GM21737 (cell line): ENCODE measurements around the gene GSTM2.

Experiments
- ATAC-seq: cut with Tn5 transposase; IDR thresholded peaks from one replicate; pipeline ENCODE4 v1.9.1; 2021; ENCODE audit warnings: mild to moderate bottlenecking, moderate library complexity; ENCODE audit not compliant: unreplicated experiment

GSTM2 gene

DNA sequence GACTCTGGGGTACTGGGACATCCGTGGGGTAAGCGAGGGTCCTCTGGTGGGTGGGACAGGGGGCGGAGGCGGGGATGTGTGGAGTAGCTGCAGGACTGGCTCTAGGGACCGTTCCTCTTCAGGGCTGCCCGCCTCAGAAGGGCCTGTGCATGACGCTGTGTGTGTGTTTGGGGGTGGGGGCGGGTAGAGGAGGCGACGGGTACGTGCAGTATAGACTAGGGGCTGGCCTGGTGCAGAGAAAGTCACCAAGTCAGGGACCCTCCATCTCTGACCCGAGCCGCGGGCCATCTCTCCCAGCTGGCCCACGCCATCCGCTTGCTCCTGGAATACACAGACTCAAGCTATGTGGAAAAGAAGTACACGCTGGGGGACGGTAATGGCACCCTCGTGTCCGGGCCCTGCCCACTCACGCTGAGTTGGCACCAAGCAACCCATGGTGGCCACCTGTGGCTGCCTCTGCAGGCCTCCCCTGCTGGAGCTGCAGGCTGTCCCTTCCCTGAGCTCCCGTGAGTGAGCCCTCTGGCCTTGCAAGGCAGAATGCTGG, 44.5 kb downstream of the GSTM2 start:
- no peak for ATAC-seq

DNA sequence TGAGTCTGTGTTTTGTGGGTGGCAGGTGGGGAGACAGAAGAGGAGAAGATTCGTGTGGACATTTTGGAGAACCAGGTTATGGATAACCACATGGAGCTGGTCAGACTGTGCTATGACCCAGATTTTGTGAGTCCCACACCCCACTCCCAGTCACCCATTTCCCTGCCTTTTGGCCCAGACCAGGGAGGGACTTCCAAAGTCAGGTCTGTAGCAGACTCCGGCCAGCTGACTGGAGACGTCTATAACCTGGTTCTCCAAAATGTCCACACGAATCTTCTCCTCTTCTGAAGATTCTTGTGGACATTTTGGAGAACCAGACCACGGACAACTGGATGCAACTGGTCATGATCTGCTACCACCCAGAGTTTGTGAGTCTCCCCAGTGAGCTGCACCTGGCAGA, 45.8 kb downstream of the GSTM2 start:
- ATAC-seq: no peak

GRCh38 chr1:109714661-109715372, 47.0 kb downstream of the GSTM2 start:
- no peak for ATAC-seq

DNA sequence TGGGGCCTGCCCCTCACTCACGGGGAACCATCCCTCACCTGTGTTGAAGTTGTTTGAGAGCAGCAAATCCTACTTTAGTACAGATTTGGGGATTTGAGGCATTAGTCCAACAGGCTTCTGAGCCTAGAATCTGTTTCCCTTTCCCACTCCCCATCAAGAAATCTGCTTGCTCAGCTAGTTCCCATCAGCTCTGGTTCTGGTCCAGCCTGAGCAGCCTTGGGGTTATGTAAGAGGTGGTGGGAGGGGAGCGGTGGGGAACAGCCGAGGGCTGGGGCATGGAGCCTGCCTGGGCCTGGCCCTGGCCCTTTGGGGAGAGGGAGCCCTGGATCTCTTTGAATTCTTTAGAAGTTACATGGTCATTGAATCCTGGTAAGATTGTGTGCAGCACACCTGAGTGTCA, 48.3 kb downstream of the GSTM2 start:
- ATAC-seq: no peak

DNA sequence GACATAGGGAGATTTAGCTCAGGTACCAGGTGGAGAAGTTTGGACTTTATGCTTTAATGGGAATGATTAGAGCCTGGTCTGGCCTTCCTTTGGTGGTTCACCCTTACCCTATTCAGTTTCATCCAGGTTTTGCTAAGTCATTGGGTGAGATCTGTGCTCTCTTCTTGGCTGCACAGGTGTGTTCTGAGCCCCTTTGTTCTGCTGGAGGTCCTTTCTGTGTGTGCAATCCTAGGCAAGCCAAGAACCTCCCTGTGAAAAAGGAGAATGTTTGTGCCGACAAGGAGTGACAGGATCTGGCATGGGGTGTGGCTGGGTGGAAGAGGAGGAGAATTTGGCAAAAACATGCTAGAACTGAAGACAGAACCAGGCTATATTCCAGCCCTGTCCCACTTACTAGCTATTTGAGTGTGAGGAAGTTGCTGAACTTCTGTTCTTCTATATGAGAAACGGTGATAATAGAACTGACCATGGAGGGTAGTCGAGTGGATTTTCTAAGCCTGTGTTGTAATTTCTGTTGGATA, 48.8 kb downstream of the GSTM2 start:
- no peak for ATAC-seq

DNA sequence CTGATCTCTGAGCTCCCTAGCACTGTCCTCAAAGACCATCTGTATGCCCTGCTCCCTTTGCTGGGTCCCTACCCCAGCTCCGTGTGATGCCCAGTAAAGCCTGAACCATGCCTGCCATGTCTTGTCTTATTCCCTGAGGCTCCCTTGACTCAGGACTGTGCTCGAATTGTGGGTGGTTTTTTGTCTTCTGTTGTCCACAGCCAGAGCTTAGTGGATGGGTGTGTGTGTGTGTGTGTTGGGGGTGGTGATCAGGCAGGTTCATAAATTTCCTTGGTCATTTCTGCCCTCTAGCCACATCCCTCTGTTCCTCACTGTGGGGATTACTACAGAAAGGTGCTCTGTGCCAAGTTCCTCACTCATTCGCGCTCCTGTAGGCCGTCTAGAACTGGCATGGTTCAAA, 49.9 kb downstream of the GSTM2 start:
- ATAC-seq: no peak

- no peak for ATAC-seq
These were observed 50.6 kb downstream of the GSTM2 start for GRCh38 chr1:109718495-109718894.

DNA sequence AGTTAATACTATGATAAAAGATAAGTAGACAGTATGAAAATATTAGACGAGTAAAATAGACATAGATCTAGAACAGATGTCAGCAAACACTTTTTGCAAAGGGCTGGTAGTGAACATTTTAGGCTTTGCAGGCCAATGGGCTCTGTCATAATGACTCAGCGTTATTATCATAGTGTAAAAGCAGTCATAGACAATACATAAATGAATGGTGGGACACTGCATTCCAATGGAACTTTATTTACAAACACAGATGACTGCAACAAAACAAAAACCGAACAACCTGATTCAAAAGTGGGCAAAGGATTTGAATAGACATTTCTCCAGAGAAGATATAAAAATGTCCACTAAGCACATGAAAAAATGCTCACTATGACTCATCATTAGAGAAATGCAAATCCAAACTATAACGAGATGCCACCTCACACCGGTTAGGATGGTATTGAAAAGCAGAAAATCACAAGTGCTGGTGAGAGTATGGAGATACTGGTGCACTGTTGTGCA, 51.5 kb downstream of the GSTM2 start:
- ATAC-seq: no peak

DNA sequence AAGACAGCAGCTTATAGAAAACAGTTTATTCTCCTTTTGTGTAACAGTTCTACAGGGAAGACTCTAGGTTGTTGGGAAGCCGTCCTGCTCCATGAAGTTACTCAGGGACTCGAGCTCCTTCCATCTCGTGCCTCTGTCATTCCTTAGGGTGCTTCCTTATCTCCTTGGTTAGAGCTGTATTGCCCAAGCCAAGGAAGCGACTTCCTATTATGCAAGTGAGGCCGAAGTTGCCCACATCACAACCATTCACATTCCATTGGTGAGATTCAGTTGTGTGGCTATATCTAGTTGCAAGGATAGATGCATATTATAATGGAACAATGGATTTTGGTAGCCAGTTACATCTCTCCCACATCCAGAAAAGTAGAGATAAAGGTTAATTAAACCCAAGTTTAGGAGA, 53.2 kb downstream of the GSTM2 start:
- no peak for ATAC-seq

GRCh38 chr1:109721971-109722370, 54.1 kb downstream of the GSTM2 start:
- ATAC-seq: no peak

DNA sequence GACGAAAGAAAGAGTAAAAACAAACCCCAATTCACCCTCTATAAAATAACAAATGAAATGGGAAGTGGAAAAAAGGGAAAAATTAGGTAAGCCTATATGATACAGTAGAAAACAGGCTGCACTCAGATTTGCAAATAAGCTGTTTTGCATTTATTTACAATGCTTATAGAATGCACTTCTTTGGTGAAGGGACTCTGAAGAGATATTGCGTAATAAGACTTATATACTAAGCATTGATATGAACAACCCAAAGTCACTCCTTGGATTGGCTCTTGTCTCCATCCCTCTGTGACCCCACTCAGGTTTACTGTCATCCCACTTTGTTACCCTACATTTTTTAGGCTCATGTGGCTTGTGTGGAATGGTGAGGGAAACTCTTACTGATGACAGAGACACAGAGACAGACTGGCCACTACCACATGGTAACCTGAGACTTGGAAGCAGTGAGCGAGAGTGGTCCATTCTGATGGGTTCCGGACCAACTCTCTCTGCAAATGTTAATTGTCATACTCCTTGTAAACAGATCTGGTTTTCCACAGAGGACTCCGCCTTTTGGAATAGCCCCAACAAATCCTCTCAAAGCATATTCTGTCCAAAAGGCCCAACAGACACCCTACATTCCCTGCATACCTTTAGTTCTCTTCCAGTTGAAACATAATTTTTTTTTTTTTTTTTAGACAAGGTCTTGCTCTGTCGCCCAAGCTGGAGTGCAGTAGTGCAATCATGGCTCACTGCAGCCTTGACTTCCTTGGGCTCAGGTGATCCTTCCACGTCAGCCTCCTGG, 55.2 kb downstream of the GSTM2 start:
- no peak for ATAC-seq
